ENCODE data around the gene VAV1. TPM values are rescaled to one million over a fixed set of nuclear protein-coding genes. Genes with fewer than 3 reads are reported as not detected.
A peak's percentile ranks its signal among the peaks of the same experiment; 100 is the strongest.

Gene VAV1
- total and polyA plus RNA-seq, 2 of the 13 experiments (the other 11 are each of a cell fraction or from before 2014, with no cell fraction given), result not detected

- TF ChIP-seq ZNF687 (CRISPR knock-in tag; IDR thresholded peaks at IDR 0.05) (peak; percentile 71), NFE2L1 (CRISPR knock-in tag; IDR thresholded peaks at IDR 0.05; ENCODE audit: borderline replicate concordance) (no peak), RERE (CRISPR knock-in tag; IDR thresholded peaks at IDR 0.05; ENCODE audit: low read depth) (no peak), POLR2AphosphoS2 (IDR thresholded peaks at IDR 0.05; ENCODE audit: low read depth, low read length) (no peak), U2AF1 (optimal IDR thresholded peaks at IDR 0.05; ENCODE audit: low read depth, low read length) (no peak), ATF4 (CRISPR knock-in tag; IDR thresholded peaks at IDR 0.05) (no peak), ATF2 (CRISPR knock-in tag; IDR thresholded peaks at IDR 0.05) (no peak), ZNF282 (IDR thresholded peaks at IDR 0.05; ENCODE audit: partially characterized antibody) (no peak), ZNF431 (CRISPR knock-in tag; IDR thresholded peaks at IDR 0.05; ENCODE audit: borderline replicate concordance, low read depth) (no peak), SMAD3 (CRISPR knock-in tag; IDR thresholded peaks at IDR 0.05) (0 out of 2 replicates have a peak, but pooled peaks have one; percentile 21), TRAFD1 (CRISPR knock-in tag; IDR thresholded peaks at IDR 0.05; ENCODE audit: borderline replicate concordance) (no peak), ZNF605 (CRISPR knock-in tag; IDR thresholded peaks at IDR 0.05) (peak; percentile 24; the same call in 1 of the 2 replicates), NAIF1 (CRISPR knock-in tag; IDR thresholded peaks at IDR 0.05; ENCODE audit: borderline replicate concordance) (no peak), GATAD1 (CRISPR knock-in tag; IDR thresholded peaks at IDR 0.05) (peak; percentile 36; the same call in 1 of the 2 replicates)
Observed at GRCh38 chr19:6736169-6736916, 36.2 kb upstream of the VAV1 start (continued).
